HFF-Myc (cell line): ENCODE results near the gene PPP1R11.

ENCODE experiments used
- DNase-seq: peaks from one replicate; pipeline ENCODE4 v3.0.0-alpha.2; 2011; ENCODE audit warnings: low read depth; ENCODE audit errors: extremely low read depth
- H3K4me3 ChIP-seq: replicated peaks from 2 replicates; pipeline ENCODE4 v1.5.1; 2011; ENCODE audit warnings: low read depth, mild to moderate bottlenecking, control low read depth, low read length
- CTCF ChIP-seq: IDR thresholded peaks from 2 replicates; pipeline ENCODE4 v1.5.1; 2012; ENCODE audit warnings: mild to moderate bottlenecking, low read depth, low read length, control low read depth; ENCODE audit errors: missing control alignments

PPP1R11 gene

DNA sequence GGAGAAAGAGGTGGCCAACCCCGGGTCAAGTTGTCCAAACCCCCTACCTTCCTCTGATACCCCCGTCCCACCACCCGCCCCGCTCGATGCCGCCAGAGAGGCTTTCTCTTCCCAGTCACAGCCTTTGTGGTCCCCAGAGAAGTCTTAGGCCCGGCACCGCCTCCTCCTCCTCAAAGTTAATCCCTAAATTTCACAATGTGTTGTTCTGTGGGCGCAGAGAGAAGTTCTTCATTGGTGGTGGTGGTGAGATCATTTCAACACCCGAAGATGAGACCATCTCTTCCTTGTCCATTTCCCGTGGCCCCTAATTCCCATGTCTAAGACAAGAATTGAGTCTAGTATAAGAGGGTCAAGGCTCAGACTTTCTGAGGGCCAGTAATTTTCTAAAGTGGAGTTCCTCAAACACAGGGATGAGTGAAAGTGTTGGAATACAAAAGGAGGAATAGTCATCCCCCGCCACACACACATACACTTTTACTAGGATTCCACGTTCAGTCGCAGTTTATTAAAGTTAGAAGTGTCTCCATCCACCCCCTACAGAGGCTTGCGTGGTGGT, 35.5 kb downstream of the PPP1R11 start:
- DNase-seq: no peak
- peak overlapping the region; percentile 26; the same call in 1 of the 2 replicates for H3K4me3 ChIP-seq
- no peak for TF ChIP-seq CTCF

GRCh38 chr6:30102970-30103871, 36.2 kb downstream of the PPP1R11 start:
- TF ChIP-seq CTCF: peak; percentile 95
- DNase-seq: peak; percentile 74
- peak overlapping the region; percentile 28 for H3K4me3 ChIP-seq

- DNase-seq: no peak
- no peak overlapping the region for H3K4me3 ChIP-seq
- TF ChIP-seq CTCF: no peak
Measured at GRCh38 chr6:30103872-30104179, 36.8 kb downstream of the PPP1R11 start.

DNA sequence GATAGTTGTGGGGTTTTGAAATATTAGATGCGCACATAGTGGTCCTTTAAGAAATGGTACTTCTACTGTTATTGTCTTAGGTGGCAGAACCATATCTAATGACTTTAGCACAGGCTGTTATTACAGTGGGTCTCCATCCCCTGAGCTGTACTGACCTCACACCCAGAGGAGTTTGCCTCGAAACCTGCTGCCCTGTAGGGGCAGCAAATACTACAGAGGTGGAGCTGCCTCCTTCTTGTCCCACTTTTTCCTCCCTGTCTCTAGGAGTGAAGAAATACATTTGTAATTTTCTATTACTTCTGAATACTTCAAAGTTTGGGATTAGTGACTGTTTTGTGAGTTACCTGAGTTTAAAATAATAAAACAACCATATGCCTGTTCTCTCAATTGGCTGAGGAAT, 37.7 kb downstream of the PPP1R11 start:
- TF ChIP-seq CTCF: no peak
- H3K4me3 ChIP-seq: no peak overlapping the region
- no peak for DNase-seq

DNA sequence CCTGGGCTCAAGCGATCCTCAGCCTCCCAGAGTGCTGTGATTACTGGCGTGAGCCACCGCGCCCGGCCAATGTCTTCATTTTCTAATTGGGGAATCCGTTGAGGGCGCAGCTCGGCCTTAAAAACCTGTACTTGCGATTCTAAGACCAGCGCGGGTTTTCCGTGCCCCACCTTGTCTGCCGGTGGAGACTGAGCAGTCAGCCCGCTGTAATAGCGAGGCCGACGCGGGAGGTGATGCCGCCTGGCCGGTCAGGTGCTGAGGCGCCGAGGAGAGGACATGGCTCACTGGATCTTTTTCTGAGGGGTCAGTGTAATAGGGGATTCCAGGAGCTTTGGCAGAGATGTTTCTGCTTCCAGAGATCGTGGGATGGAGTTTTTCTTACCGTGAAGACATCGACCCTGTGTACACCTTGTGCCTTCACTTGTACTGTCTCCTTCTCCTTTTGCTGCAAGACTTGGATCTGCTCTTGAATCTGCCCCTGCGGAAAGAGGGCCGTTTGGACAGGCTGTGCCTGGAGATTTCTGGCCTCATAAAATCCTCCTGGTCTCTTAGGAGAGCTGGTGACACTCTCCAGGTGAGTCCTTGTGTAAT, 44.4 kb downstream of the PPP1R11 start:
- DNase-seq: no peak
- no peak for TF ChIP-seq CTCF
- H3K4me3 ChIP-seq: no peak overlapping the region

- TF ChIP-seq CTCF: no peak
- no peak for DNase-seq
- H3K4me3 ChIP-seq: no peak overlapping the region
Measured at GRCh38 chr6:30112402-30112994, 45.5 kb downstream of the PPP1R11 start.
